GM19372 (cell line): ENCODE measurements around the gene CNN1.
"Not testable (repeated sequence)": the region's sequence is repeated elsewhere in the genome, so short reads cannot be mapped to it uniquely, and the experiment has no call there.

ENCODE experiments used
- ATAC-seq: cut with Tn5 transposase; IDR thresholded peaks from one replicate; pipeline ENCODE4 v1.9.1; 2021; ENCODE audit warnings: mild to moderate bottlenecking, low read depth, moderate library complexity; ENCODE audit not compliant: unreplicated experiment

The CNN1 gene

GRCh38 chr19:11598103-11598483, 59.4 kb downstream of the CNN1 start:
- no peak for ATAC-seq

GRCh38 chr19:11598746-11599145, 60.1 kb downstream of the CNN1 start:
- no peak for ATAC-seq

DNA sequence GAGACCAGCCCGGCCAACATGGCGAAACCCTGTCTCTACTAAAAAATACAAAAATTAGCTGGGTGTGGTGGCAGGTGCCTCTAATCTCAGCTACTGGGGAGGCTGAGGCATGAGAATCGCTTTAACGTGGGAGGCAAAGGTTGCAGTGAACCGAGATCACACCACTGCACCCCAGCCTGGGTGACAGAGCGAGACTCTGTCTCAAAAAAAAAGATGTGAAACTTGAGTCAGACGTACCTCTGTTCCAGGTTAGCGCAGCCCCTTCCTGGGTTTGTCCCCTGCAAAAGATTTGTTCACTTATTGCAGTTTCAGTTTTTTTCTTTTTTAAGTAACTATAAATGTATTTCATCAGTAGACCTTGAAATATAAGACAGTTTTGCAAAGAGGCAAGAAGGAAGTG, 61.1 kb downstream of the CNN1 start:
- not testable (repeated sequence) for ATAC-seq
